ENCODE data around the gene TMEM51.
"Not testable (repeated sequence)": the region's sequence is repeated elsewhere in the genome, so short reads cannot be mapped to it uniquely, and the experiment has no call there.

The TMEM51 gene

DNA sequence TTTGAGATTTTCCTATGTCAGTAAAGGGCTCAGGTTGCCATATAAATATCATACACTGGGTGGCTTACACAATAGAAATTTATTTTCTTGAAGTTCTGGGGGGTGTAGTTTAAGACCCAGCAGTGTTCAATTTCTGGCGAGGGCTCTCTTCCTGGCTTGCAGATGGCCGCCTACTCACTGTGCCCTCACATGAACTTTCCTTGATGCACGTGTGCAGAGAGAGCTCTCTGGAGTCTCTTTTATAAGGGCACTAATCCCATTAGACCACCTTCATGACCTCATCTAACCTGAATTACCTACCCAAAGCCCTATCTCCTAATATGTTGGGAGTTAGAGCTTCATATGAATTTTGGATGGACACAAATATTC, 21.1 kb downstream of the TMEM51 start:
- in situ Hi-C loops (cut with MboI; ENCODE audit: low sequenced_read_pairs), result no loop called here

DNA sequence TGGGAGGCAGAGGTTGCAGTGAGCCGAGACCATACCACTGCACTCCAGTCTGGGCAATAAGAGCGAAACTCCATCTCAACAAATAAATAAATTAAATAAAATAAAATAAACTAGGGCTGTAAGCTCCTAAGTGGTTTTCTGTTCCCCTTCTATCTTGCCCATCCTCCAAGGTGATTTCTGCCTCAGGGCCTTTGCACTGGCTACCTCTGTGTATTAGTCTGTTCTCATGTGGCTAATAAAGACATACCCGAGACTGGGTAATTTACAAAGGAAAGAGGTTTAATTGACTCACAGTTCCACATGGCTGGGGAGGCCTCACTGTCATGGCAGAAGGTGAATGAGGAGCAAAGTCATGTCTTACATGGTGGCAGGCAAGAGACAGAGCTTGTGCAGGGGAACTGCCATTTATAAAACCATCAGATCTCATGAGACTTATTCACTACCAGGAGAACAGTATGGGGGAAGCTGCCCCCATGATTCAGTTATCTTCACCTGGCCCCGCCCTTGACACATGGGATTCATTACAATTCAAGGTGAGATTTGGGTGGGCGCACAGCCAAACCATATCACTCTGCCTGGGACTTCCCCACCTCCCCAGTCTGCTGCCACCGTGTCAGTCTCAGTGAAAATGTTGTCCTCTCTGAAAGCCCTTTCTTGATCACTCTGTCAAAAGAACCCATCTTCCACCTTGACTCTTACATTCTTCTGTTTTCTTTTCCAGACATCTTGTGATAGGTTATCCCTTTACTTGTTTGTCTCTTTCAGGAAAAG, 22.0 kb downstream of the TMEM51 start:
- in situ Hi-C loops (cut with MboI; ENCODE audit: low sequenced_read_pairs), result not testable (repeated sequence)

DNA sequence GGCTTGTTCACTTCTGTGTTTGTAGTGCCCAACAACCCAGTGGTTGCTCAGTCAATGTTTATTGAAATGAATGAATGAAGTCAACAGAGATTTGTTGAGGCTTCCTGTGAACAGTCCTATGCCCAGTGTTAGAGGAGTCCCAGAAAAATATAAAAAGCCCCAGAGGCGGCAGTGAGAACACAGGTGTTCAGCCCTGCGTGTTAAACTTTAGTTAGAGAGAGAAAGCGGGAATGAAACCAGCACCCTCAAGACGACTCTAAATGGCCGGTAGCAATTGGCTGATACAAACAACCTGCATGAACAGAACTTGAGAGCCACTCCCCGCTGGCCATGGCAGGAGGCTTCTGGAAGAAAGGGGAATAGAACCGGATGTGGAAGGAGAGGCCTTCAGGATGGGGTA, 22.6 kb downstream of the TMEM51 start:
- in situ Hi-C loops (cut with MboI; ENCODE audit: low sequenced_read_pairs), result no loop called here

DNA sequence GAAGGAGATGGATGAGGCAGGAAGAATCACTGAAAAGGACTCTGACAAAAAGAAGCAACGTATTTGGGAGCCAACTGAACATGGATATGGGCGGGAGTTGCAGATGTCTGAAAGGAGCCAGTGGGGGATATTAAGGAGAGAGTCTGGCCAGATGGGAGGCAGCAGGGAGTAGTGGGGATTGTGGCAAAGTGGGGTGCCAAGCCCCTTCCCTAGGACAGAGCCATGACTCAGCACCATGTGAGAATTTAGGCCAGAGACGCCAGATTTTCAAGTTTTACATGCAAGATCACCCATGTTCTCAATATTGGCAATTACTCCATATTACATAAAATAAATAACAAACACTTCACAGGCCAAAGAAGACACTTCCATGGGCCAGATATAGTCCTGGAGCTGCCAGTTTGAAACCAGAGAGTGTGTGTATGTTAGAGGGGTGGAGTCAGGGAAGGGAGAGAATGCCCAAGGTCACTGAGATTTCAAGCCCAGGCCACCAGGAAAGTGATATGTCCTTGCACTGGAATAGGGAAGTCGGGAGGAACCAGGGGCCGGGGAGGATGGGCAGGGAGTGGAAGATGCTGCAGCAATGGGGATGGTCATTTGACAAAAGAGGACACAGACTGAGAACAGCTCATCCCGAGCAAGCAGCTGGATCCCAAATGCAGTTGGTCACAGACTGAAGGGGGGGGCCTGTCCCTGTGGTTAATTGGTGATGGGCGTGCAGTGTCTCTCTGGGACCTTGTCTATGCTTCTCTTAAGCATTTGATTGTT, 23.5 kb downstream of the TMEM51 start:
- in situ Hi-C loops (cut with MboI; ENCODE audit: low sequenced_read_pairs), result no loop called here

DNA sequence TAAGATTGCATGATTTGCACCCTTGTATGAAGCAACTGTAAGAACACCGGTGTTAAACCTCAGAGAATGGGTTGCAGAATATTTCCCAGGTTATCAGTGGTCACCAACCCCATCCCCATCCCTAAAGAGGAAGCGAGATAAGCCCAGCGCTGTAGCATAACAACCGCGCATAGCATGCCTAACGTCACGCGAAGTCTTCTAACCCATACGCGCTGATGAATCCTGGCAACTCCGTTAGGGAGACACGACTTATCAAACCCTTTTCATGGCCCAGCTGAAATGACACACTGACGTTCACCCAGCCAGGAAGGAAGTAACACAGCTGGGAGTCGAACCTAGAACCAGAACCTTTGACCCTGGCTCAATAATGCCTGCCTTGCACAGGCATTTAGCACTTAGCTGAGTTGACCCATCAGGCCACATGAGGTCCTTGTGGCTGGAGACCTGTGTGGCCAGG, 24.2 kb downstream of the TMEM51 start:
- in situ Hi-C loops (cut with MboI; ENCODE audit: low sequenced_read_pairs), result no loop called here

DNA sequence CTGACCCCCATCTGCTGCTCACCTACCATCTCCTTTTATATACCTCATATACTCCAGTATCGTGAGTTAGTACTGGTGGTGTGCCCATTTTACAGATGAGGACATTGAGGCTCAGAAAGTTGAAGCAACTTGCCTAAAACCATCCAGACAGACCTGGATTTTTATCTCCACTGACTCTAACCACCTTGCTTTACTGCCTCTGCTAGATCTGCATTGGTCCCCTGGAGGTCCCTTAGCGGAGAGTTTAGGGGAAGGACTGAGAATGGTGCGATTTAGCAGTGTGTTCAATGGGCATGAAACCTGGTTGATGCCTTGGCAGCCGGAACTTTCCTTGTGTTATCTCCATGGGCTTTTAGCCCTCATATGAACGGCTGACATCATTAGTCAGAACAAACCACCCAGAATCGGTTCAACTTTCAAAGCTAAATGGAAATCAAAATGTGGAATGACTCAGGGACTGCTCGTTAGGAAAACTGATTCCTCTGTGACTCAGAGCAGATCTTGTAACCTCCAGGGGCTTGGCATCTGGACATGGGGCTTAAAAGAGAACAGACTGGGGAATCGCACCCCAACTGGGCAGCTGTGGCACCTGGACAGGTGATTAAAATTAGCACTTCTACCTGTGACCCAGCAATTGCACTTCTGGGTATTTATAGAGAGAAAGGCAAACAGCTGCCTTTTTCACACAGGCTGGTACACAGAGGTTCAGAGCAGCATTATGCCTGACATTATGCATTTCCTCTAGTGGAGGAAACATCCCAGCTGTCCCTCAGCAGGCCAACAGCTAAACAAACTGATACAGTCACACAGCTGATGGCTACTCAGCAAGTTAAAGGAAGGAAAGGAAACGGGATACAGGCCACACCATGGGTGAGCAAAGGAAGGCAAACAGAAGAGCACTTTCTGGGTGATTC, 25.3 kb downstream of the TMEM51 start:
- in situ Hi-C loops (cut with MboI; ENCODE audit: low sequenced_read_pairs), result no loop called here

DNA sequence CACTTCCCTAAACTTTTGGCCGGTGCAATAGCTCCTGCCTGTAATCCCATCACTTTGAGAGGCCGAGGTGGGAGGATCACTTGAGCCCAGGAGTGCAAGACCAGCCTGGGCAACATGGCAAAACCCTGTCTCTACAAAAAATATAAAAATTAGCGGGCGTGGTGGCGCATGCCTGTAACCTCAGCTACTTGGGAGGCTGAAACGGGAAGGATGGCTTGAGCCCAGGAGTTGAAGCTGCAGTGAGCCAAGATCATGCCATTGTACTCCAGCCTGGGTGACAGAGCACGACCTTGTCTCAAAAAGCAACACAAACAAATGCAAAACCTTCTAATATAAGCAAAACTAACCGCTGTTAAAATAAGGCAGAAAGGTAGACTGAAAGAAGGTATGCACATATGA, 25.9 kb downstream of the TMEM51 start:
- in situ Hi-C loops (cut with MboI; ENCODE audit: low sequenced_read_pairs), result no loop called here

DNA sequence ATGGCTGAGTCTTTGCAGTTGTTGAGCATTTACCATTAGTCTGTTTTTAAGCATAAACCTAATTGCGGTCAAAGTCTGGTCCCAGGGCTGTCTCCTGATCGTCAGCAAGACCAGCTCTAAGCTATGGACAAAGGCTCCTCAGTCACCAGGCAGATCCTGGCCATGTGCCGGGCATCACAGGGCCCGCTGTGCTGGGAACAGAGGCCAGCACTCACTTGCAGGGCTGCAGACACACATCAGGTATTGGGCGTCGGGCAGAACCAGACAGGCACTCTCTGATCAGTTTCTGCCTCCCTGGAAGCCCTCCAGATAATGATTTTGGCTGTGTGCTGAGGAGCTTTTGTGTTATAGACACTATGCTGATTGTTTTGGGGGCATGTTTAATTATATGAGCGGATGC, 26.6 kb downstream of the TMEM51 start:
- in situ Hi-C loops (cut with MboI; ENCODE audit: low sequenced_read_pairs), result no loop called here

DNA sequence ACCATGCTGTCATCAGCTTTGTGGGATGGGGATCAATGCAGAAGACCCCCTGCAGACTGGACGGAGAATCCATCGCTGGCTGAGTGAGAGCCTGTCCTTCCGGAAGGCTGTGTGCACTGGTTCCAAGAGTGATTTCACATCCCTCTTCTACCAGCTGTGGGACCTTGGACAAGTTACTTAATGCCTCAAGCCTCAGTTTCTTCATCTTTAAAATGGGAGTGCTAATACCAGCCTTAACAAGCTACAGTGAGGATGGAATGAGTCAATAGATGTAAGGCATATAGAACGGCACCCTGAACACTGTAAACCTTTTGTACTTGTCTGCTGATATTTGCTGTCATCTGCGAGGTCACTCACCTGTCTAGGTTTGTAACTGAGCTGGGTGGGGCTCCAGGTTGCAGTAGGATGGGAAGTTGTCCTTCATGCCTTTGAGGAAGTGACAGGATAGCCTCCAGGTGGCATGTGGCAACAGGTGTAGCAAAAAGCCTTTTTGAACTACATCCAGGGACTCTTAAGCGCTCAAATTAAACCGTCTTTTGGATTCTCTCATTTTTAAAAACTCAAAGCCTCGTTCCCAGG, 27.5 kb downstream of the TMEM51 start:
- in situ Hi-C loops (cut with MboI; ENCODE audit: low sequenced_read_pairs), result no loop called here

DNA sequence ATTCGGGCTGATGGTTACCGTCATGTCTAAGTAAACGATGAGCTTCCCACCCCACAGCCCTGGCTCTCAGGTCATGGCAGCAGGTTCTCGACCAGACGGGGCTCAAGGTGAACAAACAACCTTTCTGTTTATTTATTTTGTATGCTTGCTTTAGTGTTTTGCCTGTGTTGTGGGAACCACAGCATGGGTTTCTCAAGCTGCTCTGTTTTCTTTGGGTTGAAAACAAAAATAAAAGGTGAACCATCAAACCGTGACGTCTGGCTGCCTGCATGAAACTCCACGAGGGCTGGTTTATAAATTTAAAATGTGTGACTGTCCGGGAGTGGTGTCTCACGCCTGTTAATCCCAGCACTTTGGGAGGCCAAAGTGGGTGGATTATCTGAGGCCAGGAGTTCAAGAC, 28.0 kb downstream of the TMEM51 start:
- in situ Hi-C loops (cut with MboI; ENCODE audit: low sequenced_read_pairs), result no loop called here

DNA sequence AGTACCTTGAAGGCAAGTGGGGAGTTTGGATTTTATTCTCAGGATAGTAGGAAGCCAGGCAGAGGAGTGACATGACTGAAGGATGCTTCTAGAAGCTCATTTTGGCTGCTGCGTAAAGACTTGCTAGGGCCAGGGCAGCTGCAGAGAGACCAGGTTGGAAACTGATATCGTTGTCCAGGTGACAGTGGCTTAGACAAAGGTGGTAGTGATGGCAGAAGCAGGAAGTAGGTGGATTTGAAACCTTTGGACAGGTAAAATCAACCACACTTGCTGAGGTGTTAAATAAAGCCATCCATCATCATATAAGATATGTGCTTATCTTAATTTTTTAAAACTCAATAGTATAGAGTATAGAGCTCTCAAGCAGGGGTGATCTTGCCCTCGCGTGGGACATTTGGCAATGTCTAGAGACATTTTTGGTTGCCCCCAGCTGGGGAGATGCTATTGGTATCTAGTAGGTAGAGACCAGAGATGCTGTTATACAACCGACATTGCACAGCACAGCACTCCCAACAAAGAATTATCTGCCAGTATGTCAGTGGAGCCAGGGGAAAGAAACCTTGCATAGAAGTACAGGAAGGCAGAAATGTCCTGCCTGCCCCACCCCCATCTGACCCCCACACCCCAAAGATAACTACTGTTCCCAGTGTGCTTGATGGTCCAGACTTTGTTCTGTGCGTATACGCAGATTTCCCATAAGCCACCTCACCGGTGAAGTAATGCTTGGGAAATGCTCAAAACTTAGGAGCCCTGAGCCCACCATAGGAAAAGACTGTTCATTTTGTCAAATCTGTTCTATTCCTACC, 31.1 kb downstream of the TMEM51 start:
- in situ Hi-C loops (cut with MboI; ENCODE audit: low sequenced_read_pairs), result no loop called here

DNA sequence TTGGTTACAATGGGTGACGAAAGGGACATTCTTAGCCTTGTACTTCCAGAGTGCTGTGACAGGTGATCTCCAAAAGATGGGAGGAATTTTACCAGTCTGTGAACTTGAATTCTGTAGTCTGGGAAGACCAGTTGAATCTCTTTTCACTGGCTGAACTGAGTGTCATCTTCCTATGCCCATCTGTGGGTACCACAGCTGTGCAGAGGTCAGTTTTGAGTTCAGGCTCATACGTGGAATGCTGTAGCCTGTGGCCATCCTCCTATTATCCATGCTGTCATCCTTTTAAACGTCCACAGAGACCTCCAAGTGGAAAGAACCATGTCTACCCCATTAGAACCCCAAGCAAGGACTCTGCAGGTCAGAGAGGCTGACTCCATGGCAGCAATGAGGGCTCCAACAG, 32.1 kb downstream of the TMEM51 start:
- in situ Hi-C loops (cut with MboI; ENCODE audit: low sequenced_read_pairs), result no loop called here

DNA sequence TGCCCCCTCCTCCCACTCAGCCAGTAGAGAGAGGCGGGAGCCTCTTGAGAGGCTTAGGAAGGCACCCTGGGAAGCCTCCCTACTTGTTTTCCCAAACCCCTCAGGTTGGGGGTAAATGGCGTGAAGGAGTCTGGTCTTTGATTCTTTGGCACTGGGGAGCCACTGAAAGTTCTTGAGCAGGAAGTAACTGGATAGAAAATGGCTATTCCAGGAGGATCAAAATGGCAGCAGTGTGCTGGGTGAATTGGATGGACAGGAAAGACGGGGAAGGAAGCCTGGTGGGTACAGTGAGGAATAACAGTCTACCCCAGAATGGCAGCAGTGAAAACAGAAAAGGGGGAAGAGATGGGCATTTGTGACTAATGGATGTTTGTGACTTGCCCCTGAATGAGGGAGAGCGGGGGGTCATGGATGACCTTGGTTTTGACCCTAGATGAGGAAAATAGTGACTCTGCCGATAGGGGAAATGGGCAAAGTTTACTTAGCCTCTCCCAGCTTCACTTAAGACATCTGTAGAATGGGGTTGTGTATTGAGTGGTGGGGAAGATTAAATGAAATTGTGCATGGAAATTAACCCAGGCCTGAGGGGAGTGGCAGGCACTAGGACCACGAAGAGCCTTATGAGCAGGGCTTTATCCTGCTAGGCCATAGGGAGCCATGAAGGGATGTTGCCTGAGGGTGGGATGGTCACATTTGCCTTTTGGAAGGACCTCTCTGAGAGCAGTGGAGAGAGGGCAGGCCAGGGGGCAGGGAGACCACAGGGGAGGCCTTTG, 32.7 kb downstream of the TMEM51 start:
- in situ Hi-C loops (cut with MboI; ENCODE audit: low sequenced_read_pairs), result no loop called here

DNA sequence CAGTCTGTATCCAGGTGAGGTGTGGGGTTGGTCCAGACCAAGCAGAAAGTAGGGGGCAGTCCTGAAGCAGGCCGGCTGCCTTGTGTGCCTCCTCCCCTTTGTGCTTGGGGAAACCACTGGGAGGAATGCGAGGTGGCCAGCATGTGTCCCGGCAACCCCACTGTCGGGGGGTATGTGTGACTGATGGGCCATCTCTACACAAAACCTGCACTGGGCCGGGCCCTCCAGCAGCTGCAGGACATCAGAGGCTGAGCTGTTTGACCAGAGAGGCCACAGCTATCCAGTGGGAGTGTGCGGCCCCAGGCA, 33.3 kb downstream of the TMEM51 start:
- in situ Hi-C loops (cut with MboI; ENCODE audit: low sequenced_read_pairs), result no loop called here

DNA sequence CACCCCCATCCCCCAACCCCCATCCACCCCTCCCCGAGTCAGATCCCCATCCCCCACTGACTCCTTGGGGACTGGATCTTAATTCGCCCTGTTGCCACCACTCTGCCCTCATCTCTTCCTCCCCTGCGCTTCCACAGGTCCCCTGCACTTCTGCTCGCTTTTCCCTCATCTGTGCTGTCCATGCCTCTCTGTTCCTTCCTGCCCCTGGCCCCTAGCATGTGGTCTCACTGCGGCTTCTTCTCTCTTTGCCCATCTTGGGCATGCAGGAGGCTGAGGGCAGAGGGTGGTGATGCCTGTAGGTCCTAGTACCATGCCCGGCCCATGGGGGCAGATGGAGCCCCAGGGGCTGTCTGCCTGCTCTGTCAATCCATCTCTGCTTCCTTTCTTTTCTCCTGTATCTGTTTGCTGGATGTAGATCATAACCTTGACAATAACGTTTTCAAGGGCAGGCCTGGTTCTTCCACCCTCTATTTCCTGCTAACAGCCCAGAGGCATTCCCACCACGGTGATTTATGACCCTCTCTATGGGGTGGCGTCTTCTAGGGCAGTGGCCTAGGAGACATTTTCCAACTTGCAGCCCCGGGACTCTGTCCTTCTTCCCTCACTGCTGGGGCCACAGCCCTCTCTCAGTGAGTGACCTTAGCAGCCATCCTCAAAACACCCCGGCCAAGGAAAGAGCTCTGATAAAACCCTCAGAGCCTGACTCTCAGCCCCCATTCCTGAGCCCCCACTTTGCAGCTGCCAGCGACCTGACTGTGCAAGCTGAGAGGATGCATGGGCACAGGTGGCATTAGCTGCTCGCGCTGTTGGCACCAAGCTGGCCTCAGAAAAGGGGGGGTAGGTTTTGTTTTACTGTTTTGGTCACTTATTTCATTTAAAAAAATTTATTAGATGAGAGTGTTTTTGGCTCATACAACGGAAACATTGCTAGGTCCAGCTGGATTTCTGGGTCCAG, 33.9 kb downstream of the TMEM51 start:
- in situ Hi-C loops (cut with MboI; ENCODE audit: low sequenced_read_pairs), result no loop called here

DNA sequence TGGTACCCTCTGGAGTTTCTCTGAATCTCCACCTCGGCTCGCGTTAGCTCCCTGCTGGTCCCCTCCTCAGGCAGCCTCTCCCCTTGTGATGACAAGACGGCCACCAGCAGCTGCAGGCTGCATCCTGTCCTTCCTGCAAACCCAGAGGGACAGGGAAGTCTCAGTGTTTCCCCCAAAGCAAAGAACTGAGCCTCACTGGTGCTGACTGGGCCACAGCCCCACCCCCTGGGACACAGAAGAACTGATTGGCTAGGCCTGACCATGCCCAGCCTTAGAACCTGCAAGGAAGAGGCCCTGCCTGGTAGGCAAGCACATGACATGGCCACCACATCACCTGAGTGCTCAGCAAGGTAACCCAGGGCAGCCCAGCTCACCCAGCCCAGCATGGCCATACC, 34.6 kb downstream of the TMEM51 start:
- in situ Hi-C loops (cut with MboI; ENCODE audit: low sequenced_read_pairs), result no loop called here

DNA sequence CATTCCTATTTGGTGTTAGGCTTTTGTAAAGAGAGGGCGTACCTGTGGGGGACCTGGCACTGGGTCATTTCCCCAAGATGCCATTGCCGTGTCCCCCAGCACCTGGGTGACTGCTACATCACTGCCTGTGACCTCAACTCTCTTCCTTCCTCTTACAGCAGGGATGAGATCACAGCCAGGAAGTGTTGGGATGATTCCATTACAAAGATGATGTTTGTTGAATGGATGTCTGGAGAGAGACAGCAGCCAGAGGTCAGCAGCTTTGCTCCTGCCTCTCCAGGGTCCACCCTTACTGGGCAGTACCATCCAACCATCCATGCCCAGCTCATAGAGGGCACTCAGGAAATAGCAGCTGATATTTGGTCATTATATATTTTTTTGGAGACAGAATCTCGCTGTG, 35.1 kb downstream of the TMEM51 start:
- in situ Hi-C loops (cut with MboI; ENCODE audit: low sequenced_read_pairs), result no loop called here

DNA sequence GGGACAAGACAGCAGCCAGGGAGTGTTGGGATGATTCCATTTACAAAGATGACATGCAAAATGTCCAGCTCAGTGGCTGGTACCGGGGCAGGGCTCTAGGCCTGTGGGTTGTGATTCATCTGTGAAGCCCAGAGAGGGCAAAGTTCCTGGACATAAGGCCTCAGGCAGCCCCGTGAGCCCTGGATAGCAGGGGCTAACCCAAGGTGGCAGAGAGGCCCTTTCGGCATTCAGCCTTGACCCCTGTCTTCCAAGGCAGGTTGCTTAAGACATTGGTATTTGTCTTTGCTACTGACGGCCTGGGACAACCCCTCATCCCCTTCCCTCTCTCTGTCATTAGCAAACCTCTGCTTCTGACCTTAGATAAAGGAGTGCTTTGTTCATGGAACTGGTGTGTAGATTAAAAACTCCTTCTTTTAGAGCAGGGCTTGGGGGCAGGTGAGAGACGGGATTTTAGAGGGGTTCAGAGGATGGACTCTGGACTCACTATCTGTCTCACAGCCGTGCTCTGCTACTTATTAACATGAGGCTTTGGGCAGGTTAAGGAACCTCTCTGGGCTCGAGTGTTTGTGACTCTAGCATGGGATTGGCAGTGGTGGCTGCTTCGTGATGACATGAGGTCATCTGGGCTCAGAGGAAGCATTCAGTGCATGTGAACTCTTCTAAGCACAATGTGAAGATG, 36.3 kb downstream of the TMEM51 start:
- in situ Hi-C loops (cut with MboI; ENCODE audit: low sequenced_read_pairs), result no loop called here

All from HL-60/S4 treated with phorbol 12-myristate 13-acetate at 8.2 ng/mL for 4 days and 3 days (cell line).